Glutamatergic neuron (in vitro differentiated cells): ENCODE data around the gene CD164. TPM values are rescaled to one million over a fixed set of nuclear protein-coding genes. Genes with fewer than 3 reads are reported as not detected.

Experiments
- DNase-seq: peaks from one replicate; pipeline ENCODE4 v3.0.0; 2022
- H3K27ac Mint-ChIP-seq: one replicate; pipeline ENCODE4 v1.8.0; 2020; ENCODE audit warnings: mild to moderate bottlenecking, mixed read lengths, inconsistent platforms; ENCODE audit not compliant: unreplicated experiment
- H3K27me3 Mint-ChIP-seq: one replicate; pipeline ENCODE4 v1.8.0; 2020; ENCODE audit warnings: mild to moderate bottlenecking, moderate library complexity, mixed read lengths, inconsistent platforms; ENCODE audit not compliant: unreplicated experiment
- H3K36me3 Mint-ChIP-seq: one replicate; pipeline ENCODE4 v1.8.0; 2020; ENCODE audit warnings: mild to moderate bottlenecking, mixed read lengths, inconsistent platforms; ENCODE audit not compliant: unreplicated experiment
- H3K4me1 Mint-ChIP-seq: one replicate; pipeline ENCODE4 v1.8.0; 2020; ENCODE audit warnings: mild to moderate bottlenecking, low read depth, mixed read lengths, inconsistent platforms; ENCODE audit not compliant: unreplicated experiment
- H3K4me3 Mint-ChIP-seq: one replicate; pipeline ENCODE4 v1.8.0; 2020; ENCODE audit warnings: mild to moderate bottlenecking, mixed read lengths, inconsistent platforms; ENCODE audit not compliant: unreplicated experiment
- H3K9me3 Mint-ChIP-seq: one replicate; pipeline ENCODE4 v1.8.0; 2020; ENCODE audit warnings: mild to moderate bottlenecking, moderate library complexity, mixed read lengths, inconsistent platforms; ENCODE audit not compliant: unreplicated experiment
- CTCF ChIP-seq: fragments of 200-600 bp; sonication (generic); IDR thresholded peaks from one replicate; pipeline ENCODE4 v1.5.0; 2021; ENCODE audit not compliant: partially characterized antibody, unreplicated experiment
- total RNA-seq: library from RNA; stranded (reverse); fragmentation: NEBNext Ultra II Directional; extraction: Animal tissue kit (Norgen Biotek cat#: 25700); gene quantifications from one replicate; pipeline ENCODE4 v1.2.1, GENCODE V29; 2021; ENCODE audit not compliant: unreplicated experiment

Gene CD164
- total RNA-seq, 1 donor from 2014 or later: 45.5 TPM

DNA sequence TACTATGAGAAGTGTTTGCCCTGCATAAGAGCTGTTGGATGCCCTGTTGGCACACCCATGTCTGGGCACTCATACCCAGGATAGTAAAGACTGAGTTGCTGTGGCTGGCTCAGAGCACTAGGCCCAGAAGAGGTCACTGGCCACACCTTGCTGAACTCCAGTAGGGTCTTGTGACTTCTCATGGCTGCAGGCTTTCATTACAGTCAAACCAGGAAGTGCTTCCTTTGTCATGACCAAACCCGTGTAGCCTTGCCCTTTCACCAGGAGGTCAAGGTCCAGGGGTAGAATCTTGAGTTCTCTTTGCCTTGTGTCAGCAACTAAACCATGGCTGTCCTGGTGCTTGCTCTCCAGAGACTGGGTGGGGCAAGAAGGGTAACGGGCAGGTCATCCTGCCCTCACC is 49.5 kb downstream of the CD164 start:
- DNase-seq: no peak
- Mint-ChIP-seq H3K4me1 (no peaks in the 10 kb centered on the region), H3K27me3 (no peaks in the 10 kb centered on the region), H3K36me3 (no peaks in the 10 kb centered on the region), H3K27ac (no peak overlapping the region), H3K4me3 (no peak overlapping the region), H3K9me3 (peaks cover 6% of the 10 kb centered on the region)
- no peak for TF ChIP-seq CTCF

DNA sequence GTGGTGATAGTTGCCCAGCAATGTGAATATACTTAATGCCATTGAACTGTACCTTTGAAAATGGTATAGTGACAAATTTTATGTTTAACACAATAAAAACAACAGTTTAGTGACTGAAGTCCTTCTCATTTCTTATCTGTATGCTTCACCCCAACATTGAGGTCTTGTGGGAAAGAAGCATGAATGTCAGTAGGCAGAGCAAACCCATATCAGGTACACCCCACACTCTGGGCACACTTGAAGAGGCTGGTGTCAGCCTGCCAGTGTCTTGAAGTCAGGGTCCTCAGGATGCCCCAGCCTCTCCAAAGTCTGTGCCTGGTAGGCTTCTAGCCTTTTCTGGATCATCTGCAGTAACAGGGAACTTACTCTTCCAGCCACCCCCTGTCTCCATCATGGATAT is 51.2 kb downstream of the CD164 start:
- Mint-ChIP-seq H3K36me3 (no peaks in the 10 kb centered on the region), H3K4me3 (no peak overlapping the region), H3K27me3 (no peaks in the 10 kb centered on the region), H3K27ac (no peak overlapping the region), H3K9me3 (peaks cover 3% of the 10 kb centered on the region), H3K4me1 (no peaks in the 10 kb centered on the region)
- no peak for TF ChIP-seq CTCF
- DNase-seq: no peak

- no peak for TF ChIP-seq CTCF
- peaks cover 2% of the 10 kb centered on the region for H3K9me3 Mint-ChIP-seq
- no peaks in the 10 kb centered on the region for H3K4me1 Mint-ChIP-seq
- no peak for DNase-seq
- H3K4me3 Mint-ChIP-seq: no peak overlapping the region
- H3K27ac Mint-ChIP-seq: no peak overlapping the region
- H3K36me3 Mint-ChIP-seq: no peaks in the 10 kb centered on the region
- no peaks in the 10 kb centered on the region for H3K27me3 Mint-ChIP-seq
Measured at GRCh38 chr6:109330263-109330662, 52.0 kb downstream of the CD164 start.

GRCh38 chr6:109328629-109329028 is 53.6 kb downstream of the CD164 start:
- no peaks in the 10 kb centered on the region for H3K27me3 Mint-ChIP-seq
- no peaks in the 10 kb centered on the region for H3K9me3 Mint-ChIP-seq
- H3K36me3 Mint-ChIP-seq: no peaks in the 10 kb centered on the region
- no peaks in the 10 kb centered on the region for H3K4me1 Mint-ChIP-seq
- no peak for DNase-seq
- H3K27ac Mint-ChIP-seq: no peak overlapping the region
- H3K4me3 Mint-ChIP-seq: no peak overlapping the region
- no peak for TF ChIP-seq CTCF

- Mint-ChIP-seq H3K36me3 (no peaks in the 10 kb centered on the region), H3K4me1 (no peaks in the 10 kb centered on the region), H3K27ac (no peak overlapping the region), H3K27me3 (no peaks in the 10 kb centered on the region), H3K4me3 (no peak overlapping the region), H3K9me3 (no peaks in the 10 kb centered on the region)
- DNase-seq: no peak
- TF ChIP-seq CTCF: no peak
Measured at GRCh38 chr6:109327959-109328358, 54.3 kb downstream of the CD164 start.
